ENCODE measurements around the gene KDM8. TPM values are rescaled to one million over a fixed set of nuclear protein-coding genes. Genes with fewer than 3 reads are reported as not detected.

Gene KDM8
- total RNA-seq, 1 donor, result 6.2 TPM

- no peak for DNase-seq (ENCODE audit: insufficient read length, low spot score, missing footprints)
- Histone ChIP-seq H3K36me3 (ENCODE audit: insufficient read depth, low read length) (no peaks in the 10 kb centered on the region), H3K79me2 (ENCODE audit: insufficient read depth, low read length) (no peaks in the 10 kb centered on the region), H2AFZ (ENCODE audit: low read length) (peak overlapping the region; percentile 60), H3K4me3 (ENCODE audit: insufficient read depth, low read length) (no peak overlapping the region), H3K9me3 (ENCODE audit: low read depth, low read length) (peaks cover 2% of the 10 kb centered on the region), H4K20me1 (ENCODE audit: insufficient read depth, low read length) (no peaks in the 10 kb centered on the region), H3K4me1 (ENCODE audit: insufficient read depth, low read length) (peaks cover 11% of the 10 kb centered on the region), H3K27me3 (ENCODE audit: insufficient read depth, low read length) (peaks cover 6% of the 10 kb centered on the region), H3K4me2 (ENCODE audit: insufficient read depth, low read length) (peak overlapping the region; percentile 54), H3K27ac (ENCODE audit: low read depth, low read length) (peak overlapping the region; percentile 93)
- no peak for TF ChIP-seq CTCF (IDR thresholded peaks at IDR 0.05; ENCODE audit: extremely low read depth, low read depth, low read length)
These were observed 26.1 kb upstream of the KDM8 start for GRCh38 chr16:27177031-27177774.

GRCh38 chr16:27179500-27180072 is 23.7 kb upstream of the KDM8 start:
- peak overlapping the region; percentile 46 for H3K4me2 ChIP-seq (ENCODE audit: insufficient read depth, low read length)
- DNase-seq (ENCODE audit: insufficient read length, low spot score, missing footprints), result peak; percentile 90
- H2AFZ ChIP-seq (ENCODE audit: low read length), result peak overlapping the region; percentile 59
- peak; percentile 89 for TF ChIP-seq CTCF (IDR thresholded peaks at IDR 0.05; ENCODE audit: extremely low read depth, low read depth, low read length)
- H4K20me1 ChIP-seq (ENCODE audit: insufficient read depth, low read length), result no peaks in the 10 kb centered on the region
- peaks cover 3% of the 10 kb centered on the region for H3K9me3 ChIP-seq (ENCODE audit: low read depth, low read length)
- H3K4me1 ChIP-seq (ENCODE audit: insufficient read depth, low read length), result peaks cover 11% of the 10 kb centered on the region
- H3K27me3 ChIP-seq (ENCODE audit: insufficient read depth, low read length), result peaks cover 7% of the 10 kb centered on the region
- no peak overlapping the region for H3K4me3 ChIP-seq (ENCODE audit: insufficient read depth, low read length)
- H3K27ac ChIP-seq (ENCODE audit: low read depth, low read length), result no peak overlapping the region
- no peaks in the 10 kb centered on the region for H3K79me2 ChIP-seq (ENCODE audit: insufficient read depth, low read length)
- no peaks in the 10 kb centered on the region for H3K36me3 ChIP-seq (ENCODE audit: insufficient read depth, low read length)

- H4K20me1 ChIP-seq (ENCODE audit: insufficient read depth, low read length), result no peaks in the 10 kb centered on the region
- H2AFZ ChIP-seq (ENCODE audit: low read length), result no peak overlapping the region
- H3K79me2 ChIP-seq (ENCODE audit: insufficient read depth, low read length), result no peaks in the 10 kb centered on the region
- no peak for DNase-seq (ENCODE audit: insufficient read length, low spot score, missing footprints)
- no peak overlapping the region for H3K27ac ChIP-seq (ENCODE audit: low read depth, low read length)
- H3K4me3 ChIP-seq (ENCODE audit: insufficient read depth, low read length), result no peak overlapping the region
- peaks cover 7% of the 10 kb centered on the region for H3K27me3 ChIP-seq (ENCODE audit: insufficient read depth, low read length)
- H3K4me1 ChIP-seq (ENCODE audit: insufficient read depth, low read length), result peaks cover 11% of the 10 kb centered on the region
- H3K9me3 ChIP-seq (ENCODE audit: low read depth, low read length), result peaks cover 3% of the 10 kb centered on the region
- H3K36me3 ChIP-seq (ENCODE audit: insufficient read depth, low read length), result no peaks in the 10 kb centered on the region
- TF ChIP-seq CTCF (IDR thresholded peaks at IDR 0.05; ENCODE audit: extremely low read depth, low read depth, low read length), result no peak
- H3K4me2 ChIP-seq (ENCODE audit: insufficient read depth, low read length), result no peak overlapping the region
These were observed 22.1 kb upstream of the KDM8 start for GRCh38 chr16:27181019-27181790.
